Left renal cortex interstitium (tissue), 4 donors: ENCODE measurements around the gene MEOX1. TPM values are rescaled to one million over a fixed set of nuclear protein-coding genes. Genes with fewer than 3 reads are reported as not detected.

ENCODE experiments used
- DNase-seq, 4 donors: peaks; one replicate each; pipeline ENCODE4 v3.0.0-alpha.2; 2013; ENCODE audit warnings: low read depth in 4 of 4, low spot score in 2 of 4, missing footprints in 1 of 4
- polyA plus RNA-seq, 4 donors: library from polyadenylated mRNA; unstranded; fragments of 120-200 nt; gene quantifications; one replicate each; pipeline ENCODE4 v1.2.1, GENCODE V29; 2013; ENCODE audit not compliant: insufficient read length in 4 of 4

The MEOX1 gene
- polyA plus RNA-seq, 4 donors, result 12.8 to 25.0 (median 15.4) TPM

DNA sequence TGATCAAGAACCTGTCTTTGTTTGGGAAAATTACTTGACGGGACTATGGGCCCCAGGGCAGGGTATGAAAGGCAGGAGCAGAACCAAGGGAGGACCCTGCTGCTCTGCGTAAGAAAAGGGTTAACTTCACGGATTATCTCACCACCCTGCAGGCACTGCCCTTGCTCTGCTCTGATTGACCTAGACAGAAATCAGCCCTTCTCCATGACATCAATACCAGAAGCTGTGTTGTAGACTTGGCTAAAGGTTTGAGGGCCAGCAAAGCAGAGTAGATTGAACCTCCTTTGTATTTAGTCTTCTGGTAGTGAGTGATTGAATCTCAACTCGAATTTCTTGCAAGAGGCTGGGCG, 62.7 kb downstream of the MEOX1 start:
- DNase-seq, result no peak

DNA sequence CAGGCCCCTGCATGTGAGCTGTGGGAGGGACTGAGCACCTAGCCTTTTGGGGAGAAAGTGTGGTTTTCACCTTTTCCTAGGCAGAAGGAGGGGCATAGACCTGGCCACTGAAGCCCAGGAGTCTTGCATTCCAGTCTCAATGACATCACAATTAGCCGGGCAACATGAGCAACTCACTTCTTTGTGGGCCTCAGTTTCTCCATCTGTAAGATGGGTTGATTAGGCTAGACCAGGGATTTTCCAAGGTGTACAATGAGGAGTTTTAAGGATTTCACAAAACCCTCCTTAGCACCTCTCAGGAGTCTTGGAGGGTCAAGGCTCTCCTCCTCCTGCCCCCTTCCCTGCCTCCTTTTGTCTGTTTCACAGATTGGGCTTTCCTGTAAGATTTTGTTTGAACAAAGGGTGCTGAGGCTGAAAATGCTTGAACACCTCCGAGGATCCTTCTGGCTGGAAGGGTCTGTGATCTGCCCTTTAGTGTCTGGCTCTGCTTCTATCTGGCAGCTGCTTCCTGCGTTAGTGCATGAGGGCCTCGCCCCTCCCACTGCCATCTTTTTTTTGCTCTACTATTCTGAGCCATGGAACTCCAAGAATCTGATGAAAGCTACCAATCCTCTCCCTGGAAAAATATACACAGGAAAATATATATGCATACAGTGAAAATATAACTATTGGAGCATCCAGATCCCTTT, 63.2 kb downstream of the MEOX1 start:
- DNase-seq, result no peak

DNA sequence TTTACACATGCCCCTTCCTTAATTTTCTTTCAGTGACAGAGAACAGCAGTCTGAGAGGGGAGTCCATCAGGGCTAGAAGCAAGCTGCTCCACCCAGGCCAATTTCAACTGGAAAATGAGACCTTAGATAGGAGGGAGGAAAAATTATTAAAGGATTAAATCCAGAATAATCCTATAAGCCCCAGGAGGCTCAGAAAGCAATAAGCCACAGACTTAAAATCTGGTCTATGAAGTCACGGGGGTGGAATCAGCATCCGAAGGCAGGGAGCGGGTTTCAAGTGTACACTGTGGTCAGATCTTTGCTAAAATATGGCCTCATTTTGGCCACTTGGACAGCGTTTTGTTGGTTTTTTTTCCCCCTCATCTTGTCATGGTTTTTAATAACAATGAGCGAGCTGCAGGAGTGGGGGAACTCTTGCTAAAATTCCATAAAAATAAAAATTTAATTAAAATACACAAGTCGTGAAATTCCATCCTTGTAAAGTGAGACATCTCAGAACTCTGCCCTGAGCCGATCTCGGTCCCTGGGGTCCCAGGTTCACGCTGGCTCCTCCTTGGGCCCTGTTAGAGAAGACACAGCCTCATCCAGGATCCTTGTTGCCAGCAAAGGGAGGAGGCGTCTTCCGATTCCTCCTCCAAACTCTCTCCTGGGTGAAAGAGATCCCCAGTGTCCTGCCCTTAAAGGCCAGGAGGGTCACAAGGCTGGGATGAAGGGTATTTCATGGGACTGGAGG, 63.9 kb downstream of the MEOX1 start:
- no peak for DNase-seq

DNA sequence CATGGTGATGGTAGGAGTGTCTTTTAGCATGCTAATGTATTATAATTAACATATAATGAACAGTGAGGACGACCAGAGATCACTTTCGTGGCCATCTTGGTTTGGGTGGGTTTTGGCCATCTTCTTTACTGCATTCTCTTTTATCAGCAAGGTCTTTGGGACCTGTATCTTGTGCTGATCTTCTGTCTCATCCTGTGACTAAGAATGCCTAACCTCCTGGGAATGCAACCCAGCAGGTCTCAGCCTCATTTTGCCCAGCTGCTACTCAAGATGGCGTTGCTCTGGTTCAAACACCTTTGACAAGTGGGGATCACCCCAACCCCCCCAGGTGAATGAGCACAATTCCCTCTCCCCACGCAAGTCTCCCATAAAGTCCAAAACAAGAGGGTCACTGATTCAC, 66.3 kb downstream of the MEOX1 start:
- DNase-seq, result no peak

DNA sequence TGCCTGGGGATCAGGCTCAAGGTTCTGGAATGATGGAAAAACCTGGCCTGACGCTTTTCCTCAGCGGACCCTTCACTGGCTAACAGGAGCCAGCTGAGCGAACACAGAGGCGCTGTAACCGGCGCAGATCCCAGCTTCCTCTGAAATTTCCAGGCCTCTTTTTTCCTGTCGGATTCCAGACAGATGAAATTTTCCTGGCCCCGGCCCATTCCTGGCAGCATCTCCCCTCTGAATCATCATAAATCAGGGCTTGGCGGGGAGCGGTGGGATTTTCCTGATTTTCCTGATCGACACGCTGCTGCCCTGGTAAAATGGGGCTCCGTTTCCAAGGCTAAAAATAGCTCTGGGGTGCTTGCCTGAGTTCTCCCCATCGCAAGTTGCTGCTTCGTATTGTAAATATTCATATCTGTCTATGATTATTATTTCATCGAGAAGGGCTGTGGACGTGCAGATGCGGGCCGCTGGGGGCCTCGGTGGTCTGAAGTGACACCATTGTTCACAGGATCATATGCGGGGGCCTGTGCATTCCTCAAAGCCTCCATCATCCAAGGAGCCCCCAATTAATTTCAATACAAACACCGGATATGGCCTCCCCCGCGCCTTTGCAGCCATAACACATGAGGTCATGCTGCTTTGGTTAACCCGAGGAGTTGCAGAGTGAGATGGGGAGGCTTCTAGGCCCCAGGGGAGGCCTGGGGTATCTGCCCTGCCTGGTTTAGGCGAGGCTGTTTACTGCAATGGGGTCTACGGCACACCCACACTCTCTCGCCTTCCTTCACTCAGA, 69.8 kb downstream of the MEOX1 start:
- DNase-seq, result no peak

DNA sequence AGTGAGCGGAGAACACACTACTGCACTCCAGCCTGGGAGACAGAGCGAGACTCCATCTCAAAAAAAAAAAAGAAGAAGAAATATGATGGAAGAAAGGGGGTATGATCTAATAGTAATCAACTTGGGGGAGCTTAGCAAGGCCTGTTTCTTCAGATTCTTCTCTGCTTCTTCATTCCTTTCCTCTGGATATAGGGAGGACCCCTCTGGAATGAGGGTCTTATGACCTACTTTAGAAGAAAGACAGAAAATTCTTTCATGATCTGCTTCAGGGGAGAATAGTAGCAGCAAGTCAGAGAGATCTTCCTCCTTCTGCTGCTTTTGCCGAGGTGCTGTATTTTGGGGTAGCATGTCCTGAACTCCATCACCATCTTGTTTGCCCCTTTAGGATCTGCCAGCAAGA, 70.7 kb downstream of the MEOX1 start:
- DNase-seq, result no peak

Other genes starting within 250 kb of the MEOX1 start
- gene DHX8, start 177.9 kb downstream of the MEOX1 start, polyA plus RNA-seq, result 10 to 100 TPM; 39.7 to 49.0 (median 41.5) TPM
- gene ETV4, start 115.6 kb downstream of the MEOX1 start, polyA plus RNA-seq, result 10 to 100 TPM; 25.4 to 57.6 (median 45.2) TPM
- 10 to 100 TPM; 48.7 to 63.6 (median 52.2) TPM for gene SOST, start 96.9 kb upstream of the MEOX1 start, polyA plus RNA-seq
- 10 to 100 TPM; 50.9 to 63.6 (median 60.3) TPM for gene DUSP3, start 117.1 kb upstream of the MEOX1 start, polyA plus RNA-seq
- under 1 TPM in 3 of 4 donors, not detected in 1; 0.08 to 0.09 (median 0.08) TPM for gene CFAP97D1, start 118.5 kb upstream of the MEOX1 start, polyA plus RNA-seq
- 10 to 100 TPM in 2 of 4 donors, 1 to 10 TPM in 2; 6.2 to 15.9 (median 11.8) TPM for gene MPP3, start 171.2 kb upstream of the MEOX1 start, polyA plus RNA-seq
- 1 to 10 TPM in 1 of 4 donors, under 1 TPM in 3; 0.66 to 1.3 (median 0.86) TPM for gene CD300LG, start 185.3 kb upstream of the MEOX1 start, polyA plus RNA-seq
- gene MPP2, start 245.6 kb upstream of the MEOX1 start, polyA plus RNA-seq, result 1 to 10 TPM; 4.7 to 7.6 (median 7.2) TPM